H9 (cell line): ENCODE results near the gene TEX55. TPM values are rescaled to one million over a fixed set of nuclear protein-coding genes. Genes with fewer than 3 reads are reported as not detected.
"Not testable (repeated sequence)": the region's sequence is repeated elsewhere in the genome, so short reads cannot be mapped to it uniquely, and the experiment has no call there.

Experiments used
- DNase-seq: peaks from one replicate; pipeline ENCODE4 v3.0.0-alpha.2; 2017
- H2AFZ ChIP-seq: one replicate; pipeline ENCODE4 v1.6.1; 2013; ENCODE audit warnings: mild to moderate bottlenecking, low read length, control low read depth, moderate library complexity
- H2AK5ac ChIP-seq: 2 replicates; pipeline ENCODE4 v1.6.1; 2013; ENCODE audit warnings: low read length, control low read depth, mixed read lengths; ENCODE audit not compliant: insufficient read length
- H2BK120ac ChIP-seq: one replicate; pipeline ENCODE4 v1.6.1; 2013; ENCODE audit warnings: low read depth, mild to moderate bottlenecking, low read length, control low read depth, inconsistent platforms; ENCODE audit not compliant: poor library complexity, severe bottlenecking
- H2BK12ac ChIP-seq: 2 replicates; pipeline ENCODE4 v1.6.1; 2013; ENCODE audit warnings: low read length, control low read depth, mixed read lengths, low read depth; ENCODE audit not compliant: insufficient read length
- H2BK15ac ChIP-seq: 2 replicates; pipeline ENCODE4 v1.6.1; 2013; ENCODE audit warnings: low read depth, low read length, control low read depth
- H2BK20ac ChIP-seq: one replicate; pipeline ENCODE4 v1.6.1; 2013; ENCODE audit warnings: low read depth, mild to moderate bottlenecking, low read length, control low read depth, inconsistent platforms; ENCODE audit not compliant: poor library complexity, severe bottlenecking
- H2BK5ac ChIP-seq: 2 replicates; pipeline ENCODE4 v1.6.1; 2013; ENCODE audit warnings: low read length, control low read depth, mixed read lengths; ENCODE audit not compliant: insufficient read length
- H3K14ac ChIP-seq: 2 replicates; pipeline ENCODE4 v1.6.1; 2013; ENCODE audit warnings: low read length, control low read depth; ENCODE audit not compliant: insufficient read depth
- H3K18ac ChIP-seq: 2 replicates; pipeline ENCODE4 v1.6.1; 2013; ENCODE audit warnings: low read depth, mild to moderate bottlenecking, mixed read lengths, low read length, control low read depth; ENCODE audit not compliant: insufficient read length
- H3K23ac ChIP-seq: 2 replicates; pipeline ENCODE4 v1.6.1; 2013; ENCODE audit warnings: low read length, control low read depth, mixed read lengths, low read depth; ENCODE audit not compliant: insufficient read length
- H3K23me2 ChIP-seq: 2 replicates; pipeline ENCODE4 v1.6.1; 2013; ENCODE audit warnings: low read depth, mild to moderate bottlenecking, mixed read lengths, low read length, control low read depth; ENCODE audit not compliant: insufficient read length, poor library complexity, severe bottlenecking
- H3K27ac ChIP-seq: 2 replicates; pipeline ENCODE4 v1.5.1; 2013; ENCODE audit warnings: low read length, control low read depth, mixed read lengths, low read depth; ENCODE audit not compliant: insufficient read length
- H3K27me3 ChIP-seq: 2 replicates; pipeline ENCODE4 v1.6.1; 2013; ENCODE audit warnings: low read length, control low read depth, inconsistent platforms; ENCODE audit not compliant: insufficient read depth
- H3K4ac ChIP-seq: 2 replicates; pipeline ENCODE4 v1.6.1; 2013; ENCODE audit warnings: low read depth, mild to moderate bottlenecking, control low read depth, inconsistent platforms, low read length, moderate library complexity
- H3K4me1 ChIP-seq: 2 replicates; pipeline ENCODE4 v1.6.1; 2013; ENCODE audit warnings: low read length, control low read depth, inconsistent platforms; ENCODE audit not compliant: insufficient read depth
- H3K4me2 ChIP-seq: 2 replicates; pipeline ENCODE4 v1.6.1; 2013; ENCODE audit warnings: low read length, control low read depth, mixed read lengths; ENCODE audit not compliant: insufficient read length, insufficient read depth
- H3K56ac ChIP-seq: 2 replicates; pipeline ENCODE4 v1.6.1; 2013; ENCODE audit warnings: low read depth, mild to moderate bottlenecking, mixed read lengths, low read length, control low read depth; ENCODE audit not compliant: insufficient read length
- H3K79me1 ChIP-seq: 2 replicates; pipeline ENCODE4 v1.6.1; 2013; ENCODE audit warnings: low read depth, mild to moderate bottlenecking, moderate library complexity, low read length, control low read depth, inconsistent platforms; ENCODE audit not compliant: insufficient read depth, poor library complexity, severe bottlenecking
- H3K79me2 ChIP-seq: 2 replicates; pipeline ENCODE4 v1.6.1; 2013; ENCODE audit warnings: low read length, control low read depth, inconsistent platforms; ENCODE audit not compliant: insufficient read depth
- H3K9ac ChIP-seq: 2 replicates; pipeline ENCODE4 v1.6.1; 2013; ENCODE audit warnings: low read length, control low read depth, mixed read lengths; ENCODE audit not compliant: insufficient read length; ENCODE audit errors: extremely low read depth
- H3K9me3 ChIP-seq: one replicate; pipeline ENCODE4 v1.6.1; 2013; ENCODE audit warnings: low read depth, low read length, inconsistent platforms; ENCODE audit not compliant: control insufficient read depth
- H3T11ph ChIP-seq: one replicate; pipeline ENCODE4 v1.6.1; 2013; ENCODE audit warnings: mild to moderate bottlenecking, low read length, control low read depth, inconsistent platforms
- H4K20me1 ChIP-seq: one replicate; pipeline ENCODE4 v1.6.1; 2013; ENCODE audit not compliant: control insufficient read depth, insufficient read length, insufficient read depth
- H4K5ac ChIP-seq: 2 replicates; pipeline ENCODE4 v1.6.1; 2013; ENCODE audit warnings: low read depth, mild to moderate bottlenecking, mixed read lengths, low read length, control low read depth; ENCODE audit not compliant: insufficient read length
- H4K8ac ChIP-seq: replicated peaks from 2 replicates; pipeline ENCODE4 v1.6.1; 2013; ENCODE audit warnings: low read length, control low read depth, mixed read lengths, low read depth; ENCODE audit not compliant: insufficient read length
- H4K91ac ChIP-seq: 2 replicates; pipeline ENCODE4 v1.6.1; 2013; ENCODE audit warnings: low read depth, mild to moderate bottlenecking, moderate library complexity, mixed read lengths, low read length, control low read depth; ENCODE audit not compliant: insufficient read length
- H3K27ac Mint-ChIP-seq, 3 experiments: 2 replicates in 2 of 3; 3 replicates in 1 of 3; pipeline ENCODE4 v1.8.0; 2020 to 2021; ENCODE audit warnings: mixed read lengths in 3 of 3, mild to moderate bottlenecking in 1 of 3, moderate library complexity in 1 of 3
- H3K27me3 Mint-ChIP-seq: 2 replicates; pipeline ENCODE4 v1.8.0; 2021; ENCODE audit warnings: low read depth, mild to moderate bottlenecking, moderate library complexity, mixed read lengths
- H3K36me3 Mint-ChIP-seq, 3 experiments: 2 replicates in 2 of 3; 3 replicates in 1 of 3; pipeline ENCODE4 v1.8.0; 2020 to 2021; ENCODE audit warnings: low read depth in 3 of 3, mixed read lengths in 3 of 3; ENCODE audit not compliant: insufficient read depth in 1 of 3
- H3K4me1 Mint-ChIP-seq, 2 experiments: 2 replicates each; pipeline ENCODE4 v1.8.0; 2020; ENCODE audit warnings: mixed read lengths in 2 of 2
- H3K4me3 Mint-ChIP-seq, 2 experiments: 2 replicates in 1 of 2; 3 replicates in 1 of 2; pipeline ENCODE4 v1.8.0; 2020 to 2021; ENCODE audit warnings: mild to moderate bottlenecking in 2 of 2, mixed read lengths in 2 of 2, moderate library complexity in 1 of 2
- H3K9me3 Mint-ChIP-seq, 2 experiments: 2 replicates in 1 of 2; 3 replicates in 1 of 2; pipeline ENCODE4 v1.8.0; 2020; ENCODE audit warnings: mild to moderate bottlenecking in 2 of 2, mixed read lengths in 2 of 2, moderate library complexity in 1 of 2
- CTCF ChIP-seq: fragments of 200-600 bp; sonication (generic); conservative IDR thresholded peaks from 3 replicates; pipeline ENCODE4 v1.8.0; 2021; ENCODE audit warnings: antibody characterized with exemption, mild to moderate bottlenecking
- WGBS: extraction: QIAGEN DNeasy Blood & Tissue Kit; methylation state at CpG from one replicate; pipeline ENCODE4 v1.1.7; 2013; ENCODE audit warnings: missing lambda C conversion rate, low lambda C conversion rate, mixed read lengths; ENCODE audit not compliant: insufficient read length; ENCODE audit errors: extremely low coverage; 5-methylcytosine and 5-hydroxymethylcytosine counted together
- total RNA-seq: library from RNA; stranded (reverse); gene quantifications from 2 replicates; pipeline ENCODE4 v1.2.1, GENCODE V29; 2021

TEX55 gene
- total RNA-seq, 1 experiment from 2014 or later = not detected

- H3K4me1 ChIP-seq = no peaks in the 10 kb centered on the region
- TF ChIP-seq CTCF = no peak
- peaks cover 4% of the 10 kb centered on the region for H3K27me3 Mint-ChIP-seq
- H3K14ac ChIP-seq = no peak overlapping the region
- no peak overlapping the region for H3K9ac ChIP-seq
- no peak overlapping the region for H3K27ac ChIP-seq
- no peak overlapping the region for H4K8ac ChIP-seq
- no CpG with 5 or more reads among the region's 2 CpGs for WGBS
- DNase-seq = no peak
- no peaks in the 10 kb centered on the region for H3K27me3 ChIP-seq
- H3K23me2 ChIP-seq = no peaks in the 10 kb centered on the region
- no peak overlapping the region for H3K23ac ChIP-seq
- H3K56ac ChIP-seq = no peak overlapping the region
- H2BK20ac ChIP-seq = no peak overlapping the region
- H3K4me2 ChIP-seq = no peak overlapping the region
- H2AK5ac ChIP-seq = no peak overlapping the region
- no peaks in the 10 kb centered on the region for H3K4me1 Mint-ChIP-seq
- H3K36me3 Mint-ChIP-seq = peaks cover 12 to 35% (median 25%) of the 10 kb centered on the region in 3 experiments
- no peak overlapping the region for H2BK5ac ChIP-seq
- no peak overlapping the region for H3K4me3 Mint-ChIP-seq
- H3K79me2 ChIP-seq = no peaks in the 10 kb centered on the region
- H2BK12ac ChIP-seq = no peak overlapping the region
- H4K5ac ChIP-seq = no peak overlapping the region
- H2AFZ ChIP-seq = no peak overlapping the region
- H2BK120ac ChIP-seq = no peak overlapping the region
- no peaks in the 10 kb centered on the region for H4K20me1 ChIP-seq
- no peak overlapping the region for H3K18ac ChIP-seq
- no peak overlapping the region for H3K4ac ChIP-seq
- H3T11ph ChIP-seq = no peak overlapping the region
- no peaks in the 10 kb centered on the region for H3K79me1 ChIP-seq
- peaks cover 36 to 38% of the 10 kb centered on the region in 2 experiments for H3K9me3 Mint-ChIP-seq
- H4K91ac ChIP-seq = no peak overlapping the region
- peaks cover 9% of the 10 kb centered on the region for H3K9me3 ChIP-seq
- H2BK15ac ChIP-seq = no peak overlapping the region
- no peak overlapping the region for H3K27ac Mint-ChIP-seq
Observed at GRCh38 chr3:119161240-119161639, 15.3 kb downstream of the TEX55 start.

- not testable (repeated sequence) for H3K4ac ChIP-seq, H3K23ac ChIP-seq, H3K23me2 ChIP-seq, H3K9ac ChIP-seq, H3K4me2 ChIP-seq, H3T11ph ChIP-seq, H2AK5ac ChIP-seq, H3K79me2 ChIP-seq, H3K18ac ChIP-seq, H3K27me3 Mint-ChIP-seq, H2BK120ac ChIP-seq, H3K27ac ChIP-seq, H3K56ac ChIP-seq, H2AFZ ChIP-seq, H3K79me1 ChIP-seq, H2BK12ac ChIP-seq, H2BK20ac ChIP-seq, H2BK5ac ChIP-seq, H3K4me1 Mint-ChIP-seq, H4K5ac ChIP-seq, H3K14ac ChIP-seq, H4K20me1 ChIP-seq, H3K27me3 ChIP-seq, H3K27ac Mint-ChIP-seq, H3K4me1 ChIP-seq, H3K4me3 Mint-ChIP-seq, H2BK15ac ChIP-seq, DNase-seq, H3K9me3 ChIP-seq, H4K8ac ChIP-seq, H4K91ac ChIP-seq
- no CpG with 5 or more reads among the region's 9 CpGs for WGBS
- peaks cover 34 to 39% of the 10 kb centered on the region in 2 experiments for H3K9me3 Mint-ChIP-seq
- H3K36me3 Mint-ChIP-seq = peaks cover 12 to 30% (median 25%) of the 10 kb centered on the region in 3 experiments
Observed at GRCh38 chr3:119164745-119165144, 18.8 kb downstream of the TEX55 start.
